Esophagus squamous epithelium (tissue), 5 donors: ENCODE data around the gene RASSF10. TPM values are rescaled to one million over a fixed set of nuclear protein-coding genes. Genes with fewer than 3 reads are reported as not detected.

Experiments used
- DNase-seq: peaks from one replicate; lab custom pipeline; 2025; lab: John Stamatoyannopoulos, UW
- H3K27ac ChIP-seq, 4 donors: fragments of 200-600 bp; sonication (generic); one replicate each; pipeline ENCODE4 v1.5.1; 2016 to 2019; ENCODE audit warnings: mild to moderate bottlenecking in 1 of 4
- H3K27me3 ChIP-seq, 4 donors: fragments of 200-600 bp; sonication (generic); 1 replicate in 3 of 4; 2 replicates in 1 of 4; pipeline versions ENCODE4 v1.5.1 to v1.6.0; 2017 to 2021; ENCODE audit warnings: antibody characterized with exemption in 1 of 4
- H3K36me3 ChIP-seq, 3 donors: fragments of 200-600 bp; sonication (generic); one replicate each; pipeline ENCODE4 v1.5.1; 2016 to 2019
- H3K4me1 ChIP-seq, 3 donors: fragments of 200-600 bp; sonication (generic); one replicate each; pipeline ENCODE4 v1.5.1; 2017 to 2019
- H3K4me3 ChIP-seq, 4 donors: fragments of 200-600 bp; sonication (generic); 1 replicate in 3 of 4; 2 replicates in 1 of 4; pipeline ENCODE4 v1.5.1; 2016 to 2019; ENCODE audit warnings: mild to moderate bottlenecking in 2 of 4, moderate library complexity in 1 of 4
- H3K9me3 ChIP-seq, 3 donors: fragments of 200-600 bp; sonication (generic); one replicate each; pipeline ENCODE4 v1.5.1; 2016 to 2019
- CTCF ChIP-seq, 6 experiments: fragments of 450-650 bp in 4 of 6; fragments of 200-600 bp in 2 of 6; sonication (generic) in 2 of 6; IDR thresholded peaks; one replicate each; pipeline ENCODE4 v1.5.1; 2016 to 2019; ENCODE audit warnings: antibody characterized with exemption in 6 of 6, mild to moderate bottlenecking in 4 of 6, moderate library complexity in 4 of 6
- POLR2A ChIP-seq, 4 donors: fragments of 450-650 bp; IDR thresholded peaks; one replicate each; pipeline ENCODE4 v1.6.1; 2017; ENCODE audit warnings: antibody characterized with exemption in 4 of 4, mild to moderate bottlenecking in 4 of 4, moderate library complexity in 3 of 4
- WGBS, 2 donors: methylation state at CpG; one replicate each; pipeline ENCODE4 v1.1.5; 2018; 5-methylcytosine and 5-hydroxymethylcytosine counted together
- intact Hi-C: fragments of 100-400 bp; cut with DNase I; formaldehyde crosslinking; loops from one replicate; pipeline ENCODE4 v1.15.0; 2022
- total RNA-seq, 4 donors: library from RNA; depleted of rRNA; stranded (reverse); fragments of >200 nt; gene quantifications; one replicate each; pipeline ENCODE4 v1.1.0, GENCODE V29; 2016
- donor health status: DM: yes; HTN: yes; CAD: no.

The RASSF10 gene
- total RNA-seq, 4 donors from 2014 or later: 9.6 to 15.2 (median 11.5) TPM

GRCh38 chr11:13053255-13053917 lies 44.3 kb downstream of the RASSF10 start:
- TF ChIP-seq POLR2A (IDR thresholded peaks at IDR 0.05) (no peak), CTCF (IDR thresholded peaks at IDR 0.05) (no peak)
- intact Hi-C loops: no loop called here
- Histone ChIP-seq H3K4me1 (peaks cover 22 to 60% (median 22%) of the 10 kb centered on the region in 3 donors), H3K27me3 (peaks cover 0 to 4% (median 0%) of the 10 kb centered on the region in 4 donors), H3K36me3 (no peaks in the 10 kb centered on the region), H3K4me3 (no peak overlapping the region), H3K27ac (peak overlapping the region in 2 of 4 donors; percentile 68 to 82), H3K9me3 (no peaks in the 10 kb centered on the region)
- DNase-seq: no peak
- 68 to 77% methylated on average over 4 to 6 of the region's 6 CpGs for WGBS, 2 donors

GRCh38 chr11:13054278-13054677 lies 45.2 kb downstream of the RASSF10 start:
- intact Hi-C loops: no loop called here
- peak overlapping the region in 1 of 4 donors; percentile 3 for H3K27ac ChIP-seq
- H3K36me3 ChIP-seq: no peaks in the 10 kb centered on the region
- peaks cover 0 to 2% (median 0%) of the 10 kb centered on the region in 4 donors for H3K27me3 ChIP-seq
- 66 to 94% methylated on average over 2 of the region's 3 CpGs for WGBS, 2 donors
- H3K9me3 ChIP-seq: no peaks in the 10 kb centered on the region
- TF ChIP-seq CTCF (IDR thresholded peaks at IDR 0.05): no peak
- no peak for TF ChIP-seq POLR2A (IDR thresholded peaks at IDR 0.05)
- no peak for DNase-seq
- H3K4me3 ChIP-seq: no peak overlapping the region
- peaks cover 22 to 60% (median 22%) of the 10 kb centered on the region in 3 donors for H3K4me1 ChIP-seq

- intact Hi-C loops: no loop called here
Observed at GRCh38 chr11:13055200-13055599, 46.1 kb downstream of the RASSF10 start.

GRCh38 chr11:13061294-13061990 lies 52.3 kb downstream of the RASSF10 start:
- no peak for DNase-seq
- intact Hi-C loops: no loop called here
- Histone ChIP-seq H3K27me3 (no peaks in the 10 kb centered on the region), H3K9me3 (no peaks in the 10 kb centered on the region), H3K4me1 (peaks cover 0 to 19% (median 7%) of the 10 kb centered on the region in 3 donors), H3K36me3 (no peaks in the 10 kb centered on the region), H3K4me3 (no peak overlapping the region), H3K27ac (no peak overlapping the region)
- WGBS, 2 donors: 66 to 74% methylated on average over 3 of the region's 3 CpGs
- TF ChIP-seq CTCF (IDR thresholded peaks at IDR 0.05): no peak
- no peak for TF ChIP-seq POLR2A (IDR thresholded peaks at IDR 0.05)

More at GRCh38 chr11:13055200-13055599, 46.1 kb downstream of the RASSF10 start:
- H3K9me3 ChIP-seq: no peaks in the 10 kb centered on the region
- H3K27me3 ChIP-seq: no peaks in the 10 kb centered on the region
- no peak overlapping the region for H3K27ac ChIP-seq
- no peaks in the 10 kb centered on the region for H3K36me3 ChIP-seq
- DNase-seq: no peak
- peaks cover 22 to 57% (median 22%) of the 10 kb centered on the region in 3 donors for H3K4me1 ChIP-seq
- TF ChIP-seq POLR2A (IDR thresholded peaks at IDR 0.05) (no peak), CTCF (IDR thresholded peaks at IDR 0.05) (no peak)
- WGBS, 2 donors: 43 to 48% methylated on average over 2 of the region's 2 CpGs
- no peak overlapping the region for H3K4me3 ChIP-seq
